Measurements from ENCODE around the gene TCFL5.

- TF ChIP-seq, protein P1, sequence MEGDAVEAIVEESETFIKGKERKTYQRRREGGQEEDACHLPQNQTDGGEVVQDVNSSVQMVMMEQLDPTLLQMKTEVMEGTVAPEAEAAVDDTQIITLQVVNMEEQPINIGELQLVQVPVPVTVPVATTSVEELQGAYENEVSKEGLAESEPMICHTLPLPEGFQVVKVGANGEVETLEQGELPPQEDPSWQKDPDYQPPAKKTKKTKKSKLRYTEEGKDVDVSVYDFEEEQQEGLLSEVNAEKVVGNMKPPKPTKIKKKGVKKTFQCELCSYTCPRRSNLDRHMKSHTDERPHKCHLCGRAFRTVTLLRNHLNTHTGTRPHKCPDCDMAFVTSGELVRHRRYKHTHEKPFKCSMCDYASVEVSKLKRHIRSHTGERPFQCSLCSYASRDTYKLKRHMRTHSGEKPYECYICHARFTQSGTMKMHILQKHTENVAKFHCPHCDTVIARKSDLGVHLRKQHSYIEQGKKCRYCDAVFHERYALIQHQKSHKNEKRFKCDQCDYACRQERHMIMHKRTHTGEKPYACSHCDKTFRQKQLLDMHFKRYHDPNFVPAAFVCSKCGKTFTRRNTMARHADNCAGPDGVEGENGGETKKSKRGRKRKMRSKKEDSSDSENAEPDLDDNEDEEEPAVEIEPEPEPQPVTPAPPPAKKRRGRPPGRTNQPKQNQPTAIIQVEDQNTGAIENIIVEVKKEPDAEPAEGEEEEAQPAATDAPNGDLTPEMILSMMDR (IDR thresholded peaks at IDR 0.05), result no peak
- TF ChIP-seq POLR2A (IDR thresholded peaks at IDR 0.05), result no peak
Observed at GRCh38 chr20:62838128-62838891, 23.3 kb downstream of the TCFL5 start.
